ENCODE data around the gene AKT3. TPM values are rescaled to one million over a fixed set of nuclear protein-coding genes. Genes with fewer than 3 reads are reported as not detected.

AKT3 gene
- total and polyA plus RNA-seq, 2 experiments from 2014 or later, result 3.5 to 13.0 TPM

GRCh38 chr1:243725075-243725474, 125.0 kb downstream of the AKT3 start:
- H3K4me2 ChIP-seq, result no peak overlapping the region
- H3K9me3 ChIP-seq (ENCODE audit: low read depth), result no peaks in the 10 kb centered on the region
- H3K27me3 ChIP-seq, result no peaks in the 10 kb centered on the region
- H4K20me1 ChIP-seq (ENCODE audit: insufficient read depth, poor library complexity, severe bottlenecking), result no peaks in the 10 kb centered on the region
- TF ChIP-seq CTCF (IDR thresholded peaks at IDR 0.05; ENCODE audit: poor library complexity) (no peak), EZH2phosphoT487 (IDR thresholded peaks at IDR 0.05; ENCODE audit: low read depth, severe bottlenecking, unreplicated experiment) (no peak), EZH2 (IDR thresholded peaks at IDR 0.05; ENCODE audit: borderline replicate concordance) (no peak)
- H2AFZ ChIP-seq, result no peak overlapping the region
- H3K27ac ChIP-seq, result no peak overlapping the region
- H3K9me2 ChIP-seq (replicated peaks; ENCODE audit: insufficient read depth), result no peaks in the 10 kb centered on the region
- no peak overlapping the region for H3K4me3 ChIP-seq
- no peak for DNase-seq (ENCODE audit: low spot score)
- H3K36me3 ChIP-seq (replicated peaks; ENCODE audit: insufficient read depth, low read depth), result no peaks in the 10 kb centered on the region
- no peaks in the 10 kb centered on the region for H3K4me1 ChIP-seq (ENCODE audit: insufficient read depth)
- H3K79me2 ChIP-seq, result no peaks in the 10 kb centered on the region
- WGBS (ENCODE audit: low lambda C conversion rate, missing lambda C conversion rate), result 73% methylated on average over 3 of the region's 3 CpGs

GRCh38 chr1:243723458-243724043, 126.5 kb downstream of the AKT3 start:
- H3K27ac ChIP-seq, result no peak overlapping the region
- 87% methylated on average over 3 of the region's 3 CpGs for WGBS (ENCODE audit: low lambda C conversion rate, missing lambda C conversion rate)
- H3K79me2 ChIP-seq, result no peaks in the 10 kb centered on the region
- TF ChIP-seq EZH2 (IDR thresholded peaks at IDR 0.05; ENCODE audit: borderline replicate concordance) (no peak), CTCF (IDR thresholded peaks at IDR 0.05; ENCODE audit: poor library complexity) (no peak), EZH2phosphoT487 (IDR thresholded peaks at IDR 0.05; ENCODE audit: low read depth, severe bottlenecking, unreplicated experiment) (no peak)
- H3K4me2 ChIP-seq, result no peak overlapping the region
- H3K4me3 ChIP-seq, result no peak overlapping the region
- H4K20me1 ChIP-seq (ENCODE audit: insufficient read depth, poor library complexity, severe bottlenecking), result no peaks in the 10 kb centered on the region
- DNase-seq (ENCODE audit: low spot score), result no peak
- H3K9me2 ChIP-seq (replicated peaks; ENCODE audit: insufficient read depth), result no peaks in the 10 kb centered on the region
- H3K27me3 ChIP-seq, result no peaks in the 10 kb centered on the region
- no peaks in the 10 kb centered on the region for H3K36me3 ChIP-seq (replicated peaks; ENCODE audit: insufficient read depth, low read depth)
- no peaks in the 10 kb centered on the region for H3K4me1 ChIP-seq (ENCODE audit: insufficient read depth)
- no peak overlapping the region for H2AFZ ChIP-seq
- no peaks in the 10 kb centered on the region for H3K9me3 ChIP-seq (ENCODE audit: low read depth)

GRCh38 chr1:243723050-243723449, 127.0 kb downstream of the AKT3 start:
- H3K9me2 ChIP-seq (replicated peaks; ENCODE audit: insufficient read depth), result no peaks in the 10 kb centered on the region
- no peaks in the 10 kb centered on the region for H3K9me3 ChIP-seq (ENCODE audit: low read depth)
- no peaks in the 10 kb centered on the region for H4K20me1 ChIP-seq (ENCODE audit: insufficient read depth, poor library complexity, severe bottlenecking)
- H3K4me2 ChIP-seq, result no peak overlapping the region
- no peaks in the 10 kb centered on the region for H3K27me3 ChIP-seq
- H3K36me3 ChIP-seq (replicated peaks; ENCODE audit: insufficient read depth, low read depth), result no peaks in the 10 kb centered on the region
- no peaks in the 10 kb centered on the region for H3K4me1 ChIP-seq (ENCODE audit: insufficient read depth)
- 91% methylated on average over 3 of the region's 3 CpGs for WGBS (ENCODE audit: low lambda C conversion rate, missing lambda C conversion rate)
- H3K4me3 ChIP-seq, result no peak overlapping the region
- no peak overlapping the region for H2AFZ ChIP-seq
- TF ChIP-seq EZH2 (IDR thresholded peaks at IDR 0.05; ENCODE audit: borderline replicate concordance), result no peak
- no peak for TF ChIP-seq EZH2phosphoT487 (IDR thresholded peaks at IDR 0.05; ENCODE audit: low read depth, severe bottlenecking, unreplicated experiment)
- no peak for TF ChIP-seq CTCF (IDR thresholded peaks at IDR 0.05; ENCODE audit: poor library complexity)
- no peak overlapping the region for H3K27ac ChIP-seq
- no peaks in the 10 kb centered on the region for H3K79me2 ChIP-seq
- no peak for DNase-seq (ENCODE audit: low spot score)
